Measurements from ENCODE around the gene MIGA2. TPM values are rescaled to one million over a fixed set of nuclear protein-coding genes. Genes with fewer than 3 reads are reported as not detected.

Gene MIGA2
- total RNA-seq, 1 donor from 2014 or later = 10.8 TPM

DNA sequence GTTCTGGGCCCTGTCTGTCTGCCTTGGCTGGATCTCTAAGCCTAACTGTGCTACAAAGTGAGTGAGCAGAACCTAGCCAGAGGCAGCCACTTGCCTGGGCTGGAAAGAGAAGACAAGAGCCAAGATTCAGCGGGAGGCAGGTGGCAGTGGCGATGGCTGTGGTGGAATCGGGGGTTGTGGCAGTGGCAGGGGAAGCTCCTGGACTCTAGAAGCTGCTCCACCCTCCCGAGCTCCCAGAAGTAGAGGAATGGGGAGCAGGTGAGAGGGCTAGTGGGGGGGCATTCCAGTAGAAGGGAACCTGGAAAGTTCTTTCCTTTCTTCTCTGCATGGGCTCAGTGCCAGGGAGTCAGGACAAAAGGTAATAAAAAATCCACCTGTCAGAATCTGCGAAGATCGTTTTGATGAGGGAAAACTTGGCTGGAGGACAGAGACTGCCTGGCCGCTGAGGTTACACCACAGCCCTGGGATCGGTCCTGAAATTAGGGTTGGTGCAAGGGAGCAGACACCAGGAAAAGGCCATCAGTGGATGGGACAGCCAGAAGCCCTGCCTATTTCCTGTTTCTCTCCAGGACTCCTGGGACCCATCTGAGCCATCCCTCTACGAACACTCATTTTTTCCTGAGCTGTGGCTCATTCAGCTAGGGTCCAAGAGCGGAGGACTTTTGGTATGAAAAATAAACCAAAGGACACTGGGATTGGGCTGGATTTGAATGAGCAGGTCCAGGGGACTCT is 72.5 kb downstream of the MIGA2 start:
- no peak overlapping the region for H3K27ac Mint-ChIP-seq
- Histone ChIP-seq H3K4me1 (no peaks in the 10 kb centered on the region), H3K9me3 (ENCODE audit: low read depth) (no peaks in the 10 kb centered on the region), H4K20me1 (ENCODE audit: low read depth) (peaks cover 8% of the 10 kb centered on the region), H3K4me2 (no peak overlapping the region), H3K79me2 (ENCODE audit: low read depth) (peaks cover 23% of the 10 kb centered on the region), H3K9ac (no peak overlapping the region), H3K4me3 (no peak overlapping the region), H3K36me3 (no peaks in the 10 kb centered on the region), H2AFZ (replicated peaks) (no peak overlapping the region), H3K27ac (no peak overlapping the region), H3F3A (ENCODE audit: low read depth) (peaks cover 24% of the 10 kb centered on the region), H3K27me3 (peaks cover 21% of the 10 kb centered on the region)
- no peak for DNase-seq (ENCODE audit: low spot score)
- peaks cover 5% of the 10 kb centered on the region for H3K36me3 Mint-ChIP-seq
- H3K4me1 Mint-ChIP-seq = peaks cover 20% of the 10 kb centered on the region
- H3K9me3 Mint-ChIP-seq = no peaks in the 10 kb centered on the region
- peaks cover 3% of the 10 kb centered on the region for H3K27me3 Mint-ChIP-seq (ENCODE audit: insufficient read depth, low read depth)
- TF ChIP-seq, protein P1, sequence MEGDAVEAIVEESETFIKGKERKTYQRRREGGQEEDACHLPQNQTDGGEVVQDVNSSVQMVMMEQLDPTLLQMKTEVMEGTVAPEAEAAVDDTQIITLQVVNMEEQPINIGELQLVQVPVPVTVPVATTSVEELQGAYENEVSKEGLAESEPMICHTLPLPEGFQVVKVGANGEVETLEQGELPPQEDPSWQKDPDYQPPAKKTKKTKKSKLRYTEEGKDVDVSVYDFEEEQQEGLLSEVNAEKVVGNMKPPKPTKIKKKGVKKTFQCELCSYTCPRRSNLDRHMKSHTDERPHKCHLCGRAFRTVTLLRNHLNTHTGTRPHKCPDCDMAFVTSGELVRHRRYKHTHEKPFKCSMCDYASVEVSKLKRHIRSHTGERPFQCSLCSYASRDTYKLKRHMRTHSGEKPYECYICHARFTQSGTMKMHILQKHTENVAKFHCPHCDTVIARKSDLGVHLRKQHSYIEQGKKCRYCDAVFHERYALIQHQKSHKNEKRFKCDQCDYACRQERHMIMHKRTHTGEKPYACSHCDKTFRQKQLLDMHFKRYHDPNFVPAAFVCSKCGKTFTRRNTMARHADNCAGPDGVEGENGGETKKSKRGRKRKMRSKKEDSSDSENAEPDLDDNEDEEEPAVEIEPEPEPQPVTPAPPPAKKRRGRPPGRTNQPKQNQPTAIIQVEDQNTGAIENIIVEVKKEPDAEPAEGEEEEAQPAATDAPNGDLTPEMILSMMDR (IDR thresholded peaks at IDR 0.05) = no peak
- TF ChIP-seq EZH2 (IDR thresholded peaks at IDR 0.05) (no peak), EZH2phosphoT487 (IDR thresholded peaks at IDR 0.05) (no peak)
- peak overlapping the region; percentile 85 for H3K4me3 Mint-ChIP-seq

DNA sequence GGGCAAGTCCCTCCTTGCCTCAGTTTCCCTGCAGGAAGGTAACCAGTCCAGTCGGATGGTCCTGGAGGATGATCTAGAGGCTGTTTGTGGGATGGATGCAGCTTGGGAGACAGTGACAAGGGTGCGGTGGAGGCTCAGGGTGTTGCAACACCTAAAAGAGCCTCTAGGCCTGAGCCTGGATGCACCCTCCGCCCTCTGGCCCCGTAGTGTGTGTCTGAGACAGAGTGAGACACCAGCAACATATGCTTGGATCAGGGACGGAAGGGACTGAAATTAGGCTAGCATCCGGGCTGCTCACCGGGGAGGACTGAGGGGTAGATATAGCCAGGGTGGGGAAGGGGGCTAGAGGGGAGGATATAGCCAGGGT is 73.1 kb downstream of the MIGA2 start:
- Histone ChIP-seq H3K9ac (no peak overlapping the region), H3K4me1 (no peaks in the 10 kb centered on the region), H2AFZ (replicated peaks) (no peak overlapping the region), H3K27ac (no peak overlapping the region), H3K4me3 (peak overlapping the region; percentile 93), H3F3A (ENCODE audit: low read depth) (peaks cover 24% of the 10 kb centered on the region), H3K79me2 (ENCODE audit: low read depth) (peaks cover 29% of the 10 kb centered on the region), H3K9me3 (ENCODE audit: low read depth) (no peaks in the 10 kb centered on the region), H3K4me2 (peak overlapping the region; percentile 90), H3K36me3 (no peaks in the 10 kb centered on the region), H4K20me1 (ENCODE audit: low read depth) (peaks cover 10% of the 10 kb centered on the region), H3K27me3 (peaks cover 21% of the 10 kb centered on the region)
- no peak for TF ChIP-seq EZH2 (IDR thresholded peaks at IDR 0.05)
- TF ChIP-seq, protein P1 (IDR thresholded peaks at IDR 0.05) = no peak
- TF ChIP-seq EZH2phosphoT487 (IDR thresholded peaks at IDR 0.05) = no peak
- Mint-ChIP-seq H3K27me3 (ENCODE audit: insufficient read depth, low read depth) (peaks cover 3% of the 10 kb centered on the region), H3K4me1 (peaks cover 22% of the 10 kb centered on the region), H3K9me3 (no peaks in the 10 kb centered on the region), H3K27ac (no peak overlapping the region), H3K36me3 (peaks cover 5% of the 10 kb centered on the region), H3K4me3 (peak overlapping the region; percentile 85)
- peak; percentile 34 for DNase-seq (ENCODE audit: low spot score)

DNA sequence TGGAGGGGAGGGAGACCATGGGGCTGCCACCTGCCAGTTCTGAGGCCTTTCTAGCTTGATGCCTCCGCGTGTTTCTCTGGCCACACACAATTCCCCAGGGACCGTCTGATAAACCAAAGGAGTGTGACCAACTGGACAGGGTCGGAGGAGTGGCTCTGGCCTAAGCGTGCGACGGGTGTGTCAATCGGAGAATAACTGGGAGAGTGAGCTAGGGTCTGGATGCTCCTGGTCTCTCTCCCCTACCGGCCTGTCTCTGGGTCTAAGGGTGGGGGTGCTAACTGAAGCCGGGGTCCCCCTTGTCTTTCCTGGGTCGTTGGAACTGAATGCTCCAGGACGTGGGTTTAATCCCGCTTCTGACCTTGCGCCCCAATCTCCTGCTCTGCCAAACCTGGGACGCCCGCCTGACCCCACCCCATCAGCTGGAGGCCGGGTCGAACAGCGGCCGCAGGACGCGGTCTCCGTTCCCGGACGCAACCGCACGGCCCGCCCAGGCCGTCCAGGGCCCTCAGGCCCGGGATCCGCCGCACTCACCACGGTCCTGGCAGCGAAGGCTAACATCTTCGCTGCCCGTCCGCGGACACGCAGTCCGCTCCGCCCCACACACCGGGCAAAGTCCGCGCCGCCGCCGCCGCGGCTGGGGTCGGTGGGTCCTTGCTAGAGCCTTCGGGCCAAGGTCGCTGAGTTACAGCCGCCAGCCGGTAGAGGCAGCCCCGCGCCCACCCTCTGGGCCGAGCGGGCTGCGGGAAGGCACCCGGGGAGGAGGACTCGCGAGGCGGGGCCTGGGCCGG is 73.7 kb downstream of the MIGA2 start:
- H3K9me3 Mint-ChIP-seq = no peaks in the 10 kb centered on the region
- H3K4me2 ChIP-seq = peak overlapping the region; percentile 90
- peak overlapping the region; percentile 85 for H3K4me3 Mint-ChIP-seq
- peaks cover 3% of the 10 kb centered on the region for H3K27me3 Mint-ChIP-seq (ENCODE audit: insufficient read depth, low read depth)
- peak overlapping the region; percentile 90 for H2AFZ ChIP-seq (replicated peaks)
- TF ChIP-seq EZH2 (IDR thresholded peaks at IDR 0.05) = peak; percentile 65
- TF ChIP-seq EZH2phosphoT487 (IDR thresholded peaks at IDR 0.05) = no peak
- TF ChIP-seq, protein P1 (IDR thresholded peaks at IDR 0.05) = peak; percentile 27
- H3K27ac Mint-ChIP-seq = no peak overlapping the region
- no peaks in the 10 kb centered on the region for H3K9me3 ChIP-seq (ENCODE audit: low read depth)
- peaks cover 15% of the 10 kb centered on the region for H4K20me1 ChIP-seq (ENCODE audit: low read depth)
- H3K36me3 ChIP-seq = no peaks in the 10 kb centered on the region
- peaks cover 5% of the 10 kb centered on the region for H3K36me3 Mint-ChIP-seq
- H3K4me3 ChIP-seq = peak overlapping the region; percentile 93
- DNase-seq (ENCODE audit: low spot score) = no peak
- H3K4me1 Mint-ChIP-seq = peaks cover 28% of the 10 kb centered on the region
- no peak overlapping the region for H3K9ac ChIP-seq
- H3K79me2 ChIP-seq (ENCODE audit: low read depth) = peaks cover 35% of the 10 kb centered on the region
- H3K27me3 ChIP-seq = peaks cover 21% of the 10 kb centered on the region
- H3K4me1 ChIP-seq = no peaks in the 10 kb centered on the region
- H3F3A ChIP-seq (ENCODE audit: low read depth) = peaks cover 24% of the 10 kb centered on the region
- H3K27ac ChIP-seq = no peak overlapping the region
